ENCODE measurements around the gene MRPS6. TPM values are rescaled to one million over a fixed set of nuclear protein-coding genes. Genes with fewer than 3 reads are reported as not detected.

Gene MRPS6
- total and polyA plus RNA-seq, 2 experiments from 2014 or later, result 13.7 to 83.9 TPM

GRCh38 chr21:34088752-34089151 lies 15.4 kb downstream of the MRPS6 start:
- Histone ChIP-seq H3K9me3 (ENCODE audit: low read depth) (no peaks in the 10 kb centered on the region), H3K79me2 (ENCODE audit: insufficient read depth) (peaks cover 99% of the 10 kb centered on the region), H3K9me2 (ENCODE audit: insufficient read depth) (no peaks in the 10 kb centered on the region), H3K9ac (no peak overlapping the region), H3K4me1 (ENCODE audit: insufficient read depth) (no peaks in the 10 kb centered on the region), H2AFZ (no peak overlapping the region), H3K27me3 (replicated peaks; ENCODE audit: insufficient read depth) (no peaks in the 10 kb centered on the region), H3K4me2 (ENCODE audit: unreplicated experiment) (no peak overlapping the region), H3K4me3 (no peak overlapping the region), H3K36me3 (ENCODE audit: low read depth) (no peaks in the 10 kb centered on the region), H4K20me1 (ENCODE audit: insufficient read depth) (no peaks in the 10 kb centered on the region), H3F3A (ENCODE audit: insufficient read depth) (peaks cover 3% of the 10 kb centered on the region; the same call in 1 of the 2 replicates), H3K27ac (no peak overlapping the region)
- TF ChIP-seq EZH2 (IDR thresholded peaks at IDR 0.05; ENCODE audit: insufficient read depth, poor library complexity, severe bottlenecking), result no peak
- TF ChIP-seq EZH2phosphoT487 (IDR thresholded peaks at IDR 0.05; ENCODE audit: insufficient read depth, low read depth), result no peak
- in situ Hi-C loops (cut with MboI), result no loop called here
- no peak for DNase-seq
- WGBS, 2 experiments (ENCODE audit: low coverage in 1 of 2, low lambda C conversion rate in 2 of 2, missing lambda C conversion rate in 2 of 2), result 96 to 97% methylated on average over 3 of the region's 3 CpGs

GRCh38 chr21:34091032-34091431 lies 17.7 kb downstream of the MRPS6 start:
- Histone ChIP-seq H3K79me2 (ENCODE audit: insufficient read depth) (peaks cover 97% of the 10 kb centered on the region), H3K27me3 (replicated peaks; ENCODE audit: insufficient read depth) (no peaks in the 10 kb centered on the region), H3K4me1 (ENCODE audit: insufficient read depth) (no peaks in the 10 kb centered on the region), H3K27ac (no peak overlapping the region), H4K20me1 (ENCODE audit: insufficient read depth) (no peaks in the 10 kb centered on the region), H3K4me3 (no peak overlapping the region), H3F3A (ENCODE audit: insufficient read depth) (peaks cover 3% of the 10 kb centered on the region; the same call in 1 of the 2 replicates), H2AFZ (no peak overlapping the region), H3K9me2 (ENCODE audit: insufficient read depth) (no peaks in the 10 kb centered on the region), H3K9me3 (ENCODE audit: low read depth) (no peaks in the 10 kb centered on the region), H3K4me2 (ENCODE audit: unreplicated experiment) (no peak overlapping the region), H3K9ac (no peak overlapping the region), H3K36me3 (ENCODE audit: low read depth) (no peaks in the 10 kb centered on the region; the same call in 1 of the 2 replicates)
- DNase-seq, result no peak
- 95 to 97% methylated on average over 3 of the region's 4 CpGs for WGBS, 2 experiments (ENCODE audit: low coverage in 1 of 2, low lambda C conversion rate in 2 of 2, missing lambda C conversion rate in 2 of 2)
- TF ChIP-seq EZH2 (IDR thresholded peaks at IDR 0.05; ENCODE audit: insufficient read depth, poor library complexity, severe bottlenecking), result no peak
- TF ChIP-seq EZH2phosphoT487 (IDR thresholded peaks at IDR 0.05; ENCODE audit: insufficient read depth, low read depth), result no peak
- in situ Hi-C loops (cut with MboI), result no loop called here

GRCh38 chr21:34091607-34092006 lies 18.2 kb downstream of the MRPS6 start:
- in situ Hi-C loops (cut with MboI), result no loop called here

GRCh38 chr21:34092262-34092921 lies 19.0 kb downstream of the MRPS6 start:
- in situ Hi-C loops (cut with MboI), result no loop called here

More at GRCh38 chr21:34091607-34092006, 18.2 kb downstream of the MRPS6 start:
- H3K4me3 ChIP-seq, result no peak overlapping the region
- no peaks in the 10 kb centered on the region for H4K20me1 ChIP-seq (ENCODE audit: insufficient read depth)
- no peak overlapping the region for H3K27ac ChIP-seq
- no peak overlapping the region for H3K9ac ChIP-seq
- peaks cover 3% of the 10 kb centered on the region; the same call in 1 of the 2 replicates for H3F3A ChIP-seq (ENCODE audit: insufficient read depth)
- H3K79me2 ChIP-seq (ENCODE audit: insufficient read depth), result peaks cover 97% of the 10 kb centered on the region
- H3K9me2 ChIP-seq (ENCODE audit: insufficient read depth), result no peaks in the 10 kb centered on the region
- H3K9me3 ChIP-seq (ENCODE audit: low read depth), result no peaks in the 10 kb centered on the region
- no peak overlapping the region for H2AFZ ChIP-seq
- H3K27me3 ChIP-seq (replicated peaks; ENCODE audit: insufficient read depth), result no peaks in the 10 kb centered on the region
- no peaks in the 10 kb centered on the region; the same call in 1 of the 2 replicates for H3K36me3 ChIP-seq (ENCODE audit: low read depth)
- 83 to 85% methylated on average over 2 of the region's 2 CpGs for WGBS, 2 experiments (ENCODE audit: low coverage in 1 of 2, low lambda C conversion rate in 2 of 2, missing lambda C conversion rate in 2 of 2)
- TF ChIP-seq EZH2phosphoT487 (IDR thresholded peaks at IDR 0.05; ENCODE audit: insufficient read depth, low read depth) (no peak), EZH2 (IDR thresholded peaks at IDR 0.05; ENCODE audit: insufficient read depth, poor library complexity, severe bottlenecking) (no peak)
- H3K4me2 ChIP-seq (ENCODE audit: unreplicated experiment), result no peak overlapping the region
- no peaks in the 10 kb centered on the region for H3K4me1 ChIP-seq (ENCODE audit: insufficient read depth)
- peak; percentile 20 for DNase-seq

More at GRCh38 chr21:34092262-34092921, 19.0 kb downstream of the MRPS6 start:
- no peaks in the 10 kb centered on the region for H3K9me3 ChIP-seq (ENCODE audit: low read depth)
- no peak overlapping the region for H3K4me2 ChIP-seq (ENCODE audit: unreplicated experiment)
- no peaks in the 10 kb centered on the region for H4K20me1 ChIP-seq (ENCODE audit: insufficient read depth)
- H3F3A ChIP-seq (ENCODE audit: insufficient read depth), result peaks cover 5% of the 10 kb centered on the region; the same call in 1 of the 2 replicates
- TF ChIP-seq EZH2phosphoT487 (IDR thresholded peaks at IDR 0.05; ENCODE audit: insufficient read depth, low read depth) (no peak), EZH2 (IDR thresholded peaks at IDR 0.05; ENCODE audit: insufficient read depth, poor library complexity, severe bottlenecking) (no peak)
- no peak for DNase-seq
- H2AFZ ChIP-seq, result no peak overlapping the region
- peaks cover 97% of the 10 kb centered on the region for H3K79me2 ChIP-seq (ENCODE audit: insufficient read depth)
- no peaks in the 10 kb centered on the region for H3K4me1 ChIP-seq (ENCODE audit: insufficient read depth)
- H3K9me2 ChIP-seq (ENCODE audit: insufficient read depth), result no peaks in the 10 kb centered on the region
- no peak overlapping the region for H3K27ac ChIP-seq
- 77 to 78% methylated on average over 6 of the region's 6 CpGs for WGBS, 2 experiments (ENCODE audit: low coverage in 1 of 2, low lambda C conversion rate in 2 of 2, missing lambda C conversion rate in 2 of 2)
- H3K4me3 ChIP-seq, result no peak overlapping the region
- no peak overlapping the region for H3K9ac ChIP-seq
- H3K27me3 ChIP-seq (replicated peaks; ENCODE audit: insufficient read depth), result no peaks in the 10 kb centered on the region
- H3K36me3 ChIP-seq (ENCODE audit: low read depth), result no peaks in the 10 kb centered on the region; the same call in 1 of the 2 replicates
